Skeletal muscle tissue (tissue), 4 donors: Measurements from ENCODE around the gene BCL11A. TPM values are rescaled to one million over a fixed set of nuclear protein-coding genes. Genes with fewer than 3 reads are reported as not detected.

Source experiments
- H3K27ac ChIP-seq: one replicate; pipeline ENCODE4 v1.7.0; 2013; ENCODE audit warnings: mild to moderate bottlenecking, low read depth, low read length, inconsistent platforms
- H3K27me3 ChIP-seq, 3 donors: one replicate each; pipeline ENCODE4 v1.7.0; 2013; ENCODE audit warnings: low read length in 3 of 3; ENCODE audit not compliant: control insufficient read depth in 3 of 3, insufficient read depth in 3 of 3
- H3K36me3 ChIP-seq, 3 donors: one replicate each; pipeline ENCODE4 v1.7.0; 2013; ENCODE audit warnings: low read length in 3 of 3; ENCODE audit not compliant: control insufficient read depth in 3 of 3, insufficient read depth in 3 of 3
- H3K4me1 ChIP-seq, 3 donors: one replicate each; pipeline ENCODE4 v1.7.0; 2013; ENCODE audit warnings: low read length in 3 of 3, mild to moderate bottlenecking in 3 of 3; ENCODE audit not compliant: control insufficient read depth in 3 of 3, insufficient read depth in 3 of 3
- H3K4me3 ChIP-seq, 3 donors: one replicate each; pipeline ENCODE4 v1.7.0; 2013; ENCODE audit warnings: low read length in 3 of 3
- H3K9ac ChIP-seq, 3 donors: one replicate each; pipeline ENCODE4 v1.7.0; 2013; ENCODE audit warnings: low read length in 3 of 3, mild to moderate bottlenecking in 3 of 3, moderate library complexity in 2 of 3, low read depth in 1 of 3
- H3K9me3 ChIP-seq, 3 donors: one replicate each; pipeline ENCODE4 v1.7.0; 2013; ENCODE audit warnings: low read length in 3 of 3; ENCODE audit not compliant: control insufficient read depth in 3 of 3
- total RNA-seq: library from RNA; depleted of rRNA; stranded (reverse); fragments of >200 nt; gene quantifications from one replicate; pipeline ENCODE4 v1.2.3, GENCODE V29; 2014
- donor health status: Osteomylitis.

The BCL11A gene
- total RNA-seq, 1 donor from 2014 or later = 4.2 TPM

- Histone ChIP-seq H3K27ac (no peak overlapping the region), H3K36me3 (no peaks in the 10 kb centered on the region), H3K9ac (no peak overlapping the region), H3K4me1 (no peaks in the 10 kb centered on the region), H3K27me3 (peaks cover 0 to 2% (median 0%) of the 10 kb centered on the region in 3 donors), H3K9me3 (no peaks in the 10 kb centered on the region), H3K4me3 (no peak overlapping the region)
Observed at GRCh38 chr2:60461421-60462108, 91.9 kb downstream of the BCL11A start.

- peaks cover 0 to 2% (median 0%) of the 10 kb centered on the region in 3 donors for H3K27me3 ChIP-seq
- no peak overlapping the region for H3K9ac ChIP-seq
- H3K27ac ChIP-seq = no peak overlapping the region
- no peaks in the 10 kb centered on the region for H3K36me3 ChIP-seq
- no peaks in the 10 kb centered on the region for H3K4me1 ChIP-seq
- H3K4me3 ChIP-seq = no peak overlapping the region
- H3K9me3 ChIP-seq = no peaks in the 10 kb centered on the region
Observed at GRCh38 chr2:60460577-60461420, 92.7 kb downstream of the BCL11A start.

- no peak overlapping the region for H3K9ac ChIP-seq
- H3K4me3 ChIP-seq = no peak overlapping the region
- no peak overlapping the region for H3K27ac ChIP-seq
- H3K36me3 ChIP-seq = no peaks in the 10 kb centered on the region
- no peaks in the 10 kb centered on the region for H3K4me1 ChIP-seq
- H3K9me3 ChIP-seq = no peaks in the 10 kb centered on the region
- peaks cover 0 to 2% (median 0%) of the 10 kb centered on the region in 3 donors for H3K27me3 ChIP-seq
Observed at GRCh38 chr2:60459851-60460250, 93.6 kb downstream of the BCL11A start.

- H3K4me3 ChIP-seq = no peak overlapping the region
- H3K9me3 ChIP-seq = no peaks in the 10 kb centered on the region
Observed at GRCh38 chr2:60456115-60456770, 97.2 kb downstream of the BCL11A start.

GRCh38 chr2:60453872-60454271 is 99.6 kb downstream of the BCL11A start:
- H3K36me3 ChIP-seq = no peaks in the 10 kb centered on the region
- H3K4me3 ChIP-seq = no peak overlapping the region
- no peak overlapping the region for H3K27ac ChIP-seq
- H3K9ac ChIP-seq = no peak overlapping the region
- H3K4me1 ChIP-seq = no peaks in the 10 kb centered on the region
- no peaks in the 10 kb centered on the region for H3K27me3 ChIP-seq
- no peaks in the 10 kb centered on the region for H3K9me3 ChIP-seq

More at GRCh38 chr2:60456115-60456770, 97.2 kb downstream of the BCL11A start:
- Histone ChIP-seq H3K9ac (no peak overlapping the region), H3K4me1 (no peaks in the 10 kb centered on the region), H3K36me3 (no peaks in the 10 kb centered on the region), H3K27me3 (peaks cover 0 to 2% (median 0%) of the 10 kb centered on the region in 3 donors), H3K27ac (no peak overlapping the region)

DNA sequence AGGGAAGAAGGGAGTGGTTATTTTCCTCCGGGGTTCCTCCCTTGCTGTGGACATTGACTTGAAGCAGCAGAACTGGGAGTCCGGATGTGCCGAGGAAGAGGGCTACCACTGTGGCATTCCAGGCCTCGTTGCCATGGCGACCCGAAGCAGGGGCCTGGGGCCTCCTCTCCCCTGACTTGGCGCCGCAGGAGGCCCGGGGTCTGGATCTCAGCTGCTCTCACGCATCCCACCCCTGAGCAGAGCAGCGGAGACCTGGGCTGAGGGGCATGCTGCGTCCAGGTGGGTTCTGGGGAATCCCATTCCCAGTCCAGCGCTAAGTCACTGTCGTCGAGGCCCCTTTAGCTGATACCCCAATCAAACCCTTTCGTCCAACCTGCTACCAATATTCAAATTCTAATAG is 100.2 kb downstream of the BCL11A start:
- no peak overlapping the region for H3K9ac ChIP-seq
- H3K4me3 ChIP-seq = no peak overlapping the region
- H3K36me3 ChIP-seq = no peaks in the 10 kb centered on the region
- H3K4me1 ChIP-seq = no peaks in the 10 kb centered on the region
- no peaks in the 10 kb centered on the region for H3K27me3 ChIP-seq
- H3K27ac ChIP-seq = no peak overlapping the region
- no peaks in the 10 kb centered on the region for H3K9me3 ChIP-seq

DNA sequence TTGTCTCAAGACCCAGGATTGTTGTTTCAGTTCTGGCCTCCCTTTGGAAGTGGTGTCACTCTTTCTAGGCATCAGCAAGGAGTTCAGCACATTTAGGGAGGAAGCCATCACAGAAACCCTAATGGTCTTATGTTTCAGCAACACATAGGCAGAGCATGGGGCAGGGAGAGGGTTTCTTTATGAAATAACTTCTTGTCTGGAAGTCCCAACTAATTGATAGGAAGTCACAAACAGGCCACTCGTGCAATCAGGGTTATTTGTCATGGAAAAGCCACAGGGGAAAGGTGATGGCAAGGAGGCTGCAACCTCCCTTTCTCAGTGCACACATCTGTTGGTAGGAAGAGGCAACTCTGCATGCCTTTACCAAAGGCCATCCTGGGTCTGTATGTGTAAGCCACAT is 103.0 kb downstream of the BCL11A start:
- Histone ChIP-seq H3K36me3 (no peaks in the 10 kb centered on the region), H3K4me1 (peaks cover 0 to 2% (median 0%) of the 10 kb centered on the region in 3 donors), H3K27ac (no peak overlapping the region), H3K4me3 (no peak overlapping the region), H3K27me3 (no peaks in the 10 kb centered on the region), H3K9ac (no peak overlapping the region), H3K9me3 (no peaks in the 10 kb centered on the region)

GRCh38 chr2:60447943-60448342 is 105.5 kb downstream of the BCL11A start:
- no peaks in the 10 kb centered on the region for H3K9me3 ChIP-seq
- H3K4me1 ChIP-seq = peaks cover 0 to 2% (median 0%) of the 10 kb centered on the region in 3 donors
- H3K27ac ChIP-seq = no peak overlapping the region
- no peaks in the 10 kb centered on the region for H3K36me3 ChIP-seq
- H3K27me3 ChIP-seq = no peaks in the 10 kb centered on the region
- no peak overlapping the region for H3K4me3 ChIP-seq
- no peak overlapping the region for H3K9ac ChIP-seq

DNA sequence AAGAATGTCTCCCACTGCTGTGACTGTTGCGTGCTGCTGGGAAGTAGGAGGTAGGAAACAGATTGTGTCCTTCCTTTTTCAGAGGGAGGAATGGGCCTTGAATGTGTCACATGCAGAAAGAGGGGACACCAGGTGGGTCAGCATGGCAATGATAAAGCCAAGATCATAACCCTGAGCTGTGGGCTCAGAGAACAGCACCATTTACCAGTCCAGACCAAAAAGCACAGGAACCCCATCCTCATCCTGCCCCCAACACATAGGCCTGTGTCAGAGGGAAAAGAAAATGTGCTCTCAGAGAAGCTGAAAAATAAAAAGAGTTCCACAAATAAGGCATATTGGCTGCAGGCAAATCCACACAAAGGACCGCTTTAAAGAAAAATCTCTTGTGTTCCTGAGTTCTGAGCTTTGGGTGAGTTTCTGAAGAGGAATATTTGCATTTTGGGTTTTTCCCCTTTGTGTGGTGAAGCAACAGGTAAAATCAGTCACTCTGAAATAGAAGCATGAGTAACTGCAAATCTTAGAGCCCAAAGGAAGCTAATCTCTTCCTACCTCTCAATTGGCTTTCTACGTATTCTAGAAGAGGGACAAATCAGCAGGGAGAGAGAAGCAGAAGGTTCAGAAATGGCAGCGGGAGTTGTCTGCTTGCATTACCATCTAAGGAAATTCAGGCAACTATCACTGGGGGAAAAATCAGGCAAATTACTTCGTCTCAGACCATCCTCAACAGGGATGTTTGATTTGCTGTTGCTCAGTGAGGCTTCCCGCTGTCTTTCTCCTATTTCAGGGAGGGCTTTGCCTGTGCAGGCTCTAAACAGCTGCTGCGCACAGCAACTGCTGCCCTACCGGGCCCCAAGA is 106.8 kb downstream of the BCL11A start:
- Histone ChIP-seq H3K9ac (no peak overlapping the region), H3K4me1 (peaks cover 0 to 5% (median 2%) of the 10 kb centered on the region in 3 donors), H3K4me3 (no peak overlapping the region), H3K27me3 (no peaks in the 10 kb centered on the region), H3K27ac (no peak overlapping the region), H3K9me3 (no peaks in the 10 kb centered on the region), H3K36me3 (no peaks in the 10 kb centered on the region)
